Ecto neural progenitor cell (in vitro differentiated cells): Measurements from ENCODE around the gene ADAMTSL1.

Experiments used
- DNase-seq: peaks from one replicate; pipeline ENCODE4 v3.0.0-alpha.2; 2018; ENCODE audit warnings: low spot score

ADAMTSL1 gene

GRCh38 chr9:18473652-18474279 is at the start of gene ADAMTSL1:
ADAMTSL1 (plus strand) TSS chr9:18474153; CDS start chr9:18474233, 80 bp downstream.
- peak; percentile 85 for DNase-seq

- DNase-seq, result no peak
Observed at GRCh38 chr9:18427691-18428090, 46.3 kb upstream of the ADAMTSL1 start.

GRCh38 chr9:18428661-18429060 is 45.3 kb upstream of the ADAMTSL1 start:
- DNase-seq, result no peak

GRCh38 chr9:18429070-18429469 is 44.9 kb upstream of the ADAMTSL1 start:
- DNase-seq, result no peak

GRCh38 chr9:18433620-18434019 is 40.3 kb upstream of the ADAMTSL1 start:
- no peak for DNase-seq

GRCh38 chr9:18437315-18438201 is 36.4 kb upstream of the ADAMTSL1 start:
- DNase-seq, result peak; percentile 53

- peak; percentile 61 for DNase-seq
Observed at GRCh38 chr9:18438300-18438925, 35.5 kb upstream of the ADAMTSL1 start.

- DNase-seq, result no peak
Observed at GRCh38 chr9:18438951-18439350, 35.0 kb upstream of the ADAMTSL1 start.

GRCh38 chr9:18441261-18441660 is 32.7 kb upstream of the ADAMTSL1 start:
- DNase-seq, result no peak

- peak; percentile 79 for DNase-seq
Observed at GRCh38 chr9:18442629-18443491, 31.1 kb upstream of the ADAMTSL1 start.

GRCh38 chr9:18447131-18447530 is 26.8 kb upstream of the ADAMTSL1 start:
- DNase-seq, result no peak

- DNase-seq, result no peak
Observed at GRCh38 chr9:18447541-18447940, 26.4 kb upstream of the ADAMTSL1 start.

- DNase-seq, result no peak
Observed at GRCh38 chr9:18448101-18448500, 25.9 kb upstream of the ADAMTSL1 start.

GRCh38 chr9:18451406-18451805 is 22.5 kb upstream of the ADAMTSL1 start:
- no peak for DNase-seq

GRCh38 chr9:18452276-18452675 is 21.7 kb upstream of the ADAMTSL1 start:
- DNase-seq, result no peak

GRCh38 chr9:18456624-18457237 is 17.2 kb upstream of the ADAMTSL1 start:
- DNase-seq, result no peak

- DNase-seq, result no peak
Observed at GRCh38 chr9:18457510-18457909, 16.4 kb upstream of the ADAMTSL1 start.

- no peak for DNase-seq
Observed at GRCh38 chr9:18459962-18460584, 13.9 kb upstream of the ADAMTSL1 start.

GRCh38 chr9:18461496-18461895 is 12.5 kb upstream of the ADAMTSL1 start:
- no peak for DNase-seq

- DNase-seq, result no peak
Observed at GRCh38 chr9:18463991-18464390, 10.0 kb upstream of the ADAMTSL1 start.

- DNase-seq, result no peak
Observed at GRCh38 chr9:18466101-18466500, 7.9 kb upstream of the ADAMTSL1 start.
